HL-60 (cell line): Measurements from ENCODE around the gene TLL2.

Experiments
- DNase-seq, 2 experiments: peaks; one replicate each; pipeline ENCODE4 v3.0.0-alpha.2; 2010 to 2020; ENCODE audit warnings: low read depth in 1 of 2, low spot score in 1 of 2
- H3K27ac ChIP-seq: fragments of 250-450 bp; sonication (Bioruptor Pico); replicated peaks from 2 replicates; pipeline ENCODE4 v1.5.1; 2020; ENCODE audit warnings: mild to moderate bottlenecking, moderate library complexity
- H3K27me3 ChIP-seq: fragments of 250-450 bp; sonication (Bioruptor Pico); 2 replicates; pipeline ENCODE4 v1.5.1; 2021; ENCODE audit warnings: mild to moderate bottlenecking, moderate library complexity; ENCODE audit not compliant: insufficient read depth, poor library complexity, severe bottlenecking
- H3K4me3 ChIP-seq: replicated peaks from 2 replicates; pipeline ENCODE4 v1.5.1; 2011; ENCODE audit warnings: mild to moderate bottlenecking, control low read depth, low read length; ENCODE audit not compliant: insufficient read depth
- GABPA ChIP-seq: IDR thresholded peaks from 2 replicates; pipeline ENCODE4 v1.6.1; 2012; ENCODE audit warnings: low read depth
- POLR2AphosphoS5 ChIP-seq: IDR thresholded peaks from 2 replicates; pipeline ENCODE4 v1.6.1; 2012; ENCODE audit warnings: low read depth
- SPI1 ChIP-seq: IDR thresholded peaks from 2 replicates; pipeline ENCODE4 v1.6.1; 2012; ENCODE audit warnings: low read depth, mild to moderate bottlenecking, borderline replicate concordance
- TF ChIP-seq, protein P1 (sequence below): IDR thresholded peaks from 2 replicates; pipeline ENCODE4 v1.6.1; 2012; ENCODE audit warnings: low read depth; ENCODE audit not compliant: insufficient replicate concordance
- TF ChIP-seq, protein P2 (sequence below): IDR thresholded peaks from one replicate; pipeline ENCODE4 v1.5.1; 2011; ENCODE audit warnings: low read length, control low read depth, inconsistent platforms; ENCODE audit not compliant: insufficient read depth

Gene TLL2

GRCh38 chr10:96420228-96421009, 93.3 kb downstream of the TLL2 start:
- TF ChIP-seq SPI1, result no peak
- TF ChIP-seq, protein P1, sequence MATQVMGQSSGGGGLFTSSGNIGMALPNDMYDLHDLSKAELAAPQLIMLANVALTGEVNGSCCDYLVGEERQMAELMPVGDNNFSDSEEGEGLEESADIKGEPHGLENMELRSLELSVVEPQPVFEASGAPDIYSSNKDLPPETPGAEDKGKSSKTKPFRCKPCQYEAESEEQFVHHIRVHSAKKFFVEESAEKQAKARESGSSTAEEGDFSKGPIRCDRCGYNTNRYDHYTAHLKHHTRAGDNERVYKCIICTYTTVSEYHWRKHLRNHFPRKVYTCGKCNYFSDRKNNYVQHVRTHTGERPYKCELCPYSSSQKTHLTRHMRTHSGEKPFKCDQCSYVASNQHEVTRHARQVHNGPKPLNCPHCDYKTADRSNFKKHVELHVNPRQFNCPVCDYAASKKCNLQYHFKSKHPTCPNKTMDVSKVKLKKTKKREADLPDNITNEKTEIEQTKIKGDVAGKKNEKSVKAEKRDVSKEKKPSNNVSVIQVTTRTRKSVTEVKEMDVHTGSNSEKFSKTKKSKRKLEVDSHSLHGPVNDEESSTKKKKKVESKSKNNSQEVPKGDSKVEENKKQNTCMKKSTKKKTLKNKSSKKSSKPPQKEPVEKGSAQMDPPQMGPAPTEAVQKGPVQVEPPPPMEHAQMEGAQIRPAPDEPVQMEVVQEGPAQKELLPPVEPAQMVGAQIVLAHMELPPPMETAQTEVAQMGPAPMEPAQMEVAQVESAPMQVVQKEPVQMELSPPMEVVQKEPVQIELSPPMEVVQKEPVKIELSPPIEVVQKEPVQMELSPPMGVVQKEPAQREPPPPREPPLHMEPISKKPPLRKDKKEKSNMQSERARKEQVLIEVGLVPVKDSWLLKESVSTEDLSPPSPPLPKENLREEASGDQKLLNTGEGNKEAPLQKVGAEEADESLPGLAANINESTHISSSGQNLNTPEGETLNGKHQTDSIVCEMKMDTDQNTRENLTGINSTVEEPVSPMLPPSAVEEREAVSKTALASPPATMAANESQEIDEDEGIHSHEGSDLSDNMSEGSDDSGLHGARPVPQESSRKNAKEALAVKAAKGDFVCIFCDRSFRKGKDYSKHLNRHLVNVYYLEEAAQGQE, result no peak
- TF ChIP-seq POLR2AphosphoS5, result no peak
- TF ChIP-seq, protein P2, sequence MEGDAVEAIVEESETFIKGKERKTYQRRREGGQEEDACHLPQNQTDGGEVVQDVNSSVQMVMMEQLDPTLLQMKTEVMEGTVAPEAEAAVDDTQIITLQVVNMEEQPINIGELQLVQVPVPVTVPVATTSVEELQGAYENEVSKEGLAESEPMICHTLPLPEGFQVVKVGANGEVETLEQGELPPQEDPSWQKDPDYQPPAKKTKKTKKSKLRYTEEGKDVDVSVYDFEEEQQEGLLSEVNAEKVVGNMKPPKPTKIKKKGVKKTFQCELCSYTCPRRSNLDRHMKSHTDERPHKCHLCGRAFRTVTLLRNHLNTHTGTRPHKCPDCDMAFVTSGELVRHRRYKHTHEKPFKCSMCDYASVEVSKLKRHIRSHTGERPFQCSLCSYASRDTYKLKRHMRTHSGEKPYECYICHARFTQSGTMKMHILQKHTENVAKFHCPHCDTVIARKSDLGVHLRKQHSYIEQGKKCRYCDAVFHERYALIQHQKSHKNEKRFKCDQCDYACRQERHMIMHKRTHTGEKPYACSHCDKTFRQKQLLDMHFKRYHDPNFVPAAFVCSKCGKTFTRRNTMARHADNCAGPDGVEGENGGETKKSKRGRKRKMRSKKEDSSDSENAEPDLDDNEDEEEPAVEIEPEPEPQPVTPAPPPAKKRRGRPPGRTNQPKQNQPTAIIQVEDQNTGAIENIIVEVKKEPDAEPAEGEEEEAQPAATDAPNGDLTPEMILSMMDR, result no peak
- no peak for TF ChIP-seq GABPA
- no peaks in the 10 kb centered on the region for H3K27me3 ChIP-seq
- no peak for DNase-seq

DNA sequence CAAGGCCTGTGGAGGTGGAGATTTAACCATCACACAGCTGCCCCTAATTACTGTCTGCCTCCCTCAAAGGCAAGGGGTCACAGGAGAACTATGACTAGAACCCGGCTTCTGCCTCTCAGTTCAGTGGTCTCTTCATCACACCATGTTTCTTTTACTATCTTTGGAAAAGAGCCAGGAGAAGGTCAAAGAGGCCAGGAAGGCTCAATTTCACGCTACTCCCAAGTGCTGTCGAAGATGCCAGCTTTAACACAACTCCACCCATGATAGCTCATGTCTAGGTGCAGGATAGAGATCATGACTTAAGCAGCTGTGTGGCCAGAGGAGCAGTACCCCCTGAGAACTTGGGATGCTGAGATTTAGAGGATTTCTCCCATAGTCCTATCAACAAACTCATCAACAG, 94.4 kb downstream of the TLL2 start:
- Histone ChIP-seq H3K4me3 (no peak overlapping the region), H3K27ac (no peak overlapping the region), H3K27me3 (no peaks in the 10 kb centered on the region)
- no peak for TF ChIP-seq SPI1
- TF ChIP-seq, protein P2, result no peak
- no peak for DNase-seq

More at GRCh38 chr10:96420228-96421009, 93.3 kb downstream of the TLL2 start:
- H3K4me3 ChIP-seq, result no peak overlapping the region
- no peak overlapping the region for H3K27ac ChIP-seq

DNA sequence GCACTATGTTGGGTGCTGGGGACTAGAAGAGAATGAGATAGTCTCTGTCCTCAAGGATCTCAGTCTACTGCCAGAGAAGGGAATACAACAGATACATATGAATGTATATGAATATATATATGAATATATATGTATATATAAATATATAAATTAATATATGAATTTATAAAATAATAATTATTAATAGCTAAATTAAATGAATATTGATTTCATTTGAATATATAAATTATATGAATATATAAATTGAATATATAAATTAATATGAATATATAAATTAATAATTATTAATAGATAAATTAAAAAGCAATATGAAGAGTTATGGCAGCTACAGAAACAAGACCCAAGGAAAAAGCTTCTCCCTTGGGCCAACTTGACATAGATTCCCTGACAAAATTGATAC, 95.1 kb downstream of the TLL2 start:
- Histone ChIP-seq H3K4me3 (no peak overlapping the region), H3K27me3 (no peaks in the 10 kb centered on the region), H3K27ac (no peak overlapping the region)
- TF ChIP-seq POLR2AphosphoS5 (no peak), GABPA (no peak), SPI1 (no peak)
- TF ChIP-seq, protein P1, result no peak
- TF ChIP-seq, protein P2, result no peak
- no peak for DNase-seq

GRCh38 chr10:96417441-96417840, 96.3 kb downstream of the TLL2 start:
- Histone ChIP-seq H3K4me3 (no peak overlapping the region), H3K27ac (no peak overlapping the region), H3K27me3 (peaks cover 2% of the 10 kb centered on the region)
- TF ChIP-seq, protein P2, result no peak
- TF ChIP-seq, protein P1, result no peak
- TF ChIP-seq SPI1 (no peak), POLR2AphosphoS5 (no peak), GABPA (no peak)
- DNase-seq, result no peak
